HG03064 (cell line): ENCODE results near the gene WNT5B.

ENCODE experiments used
- ATAC-seq: cut with Tn5 transposase; IDR thresholded peaks from one replicate; pipeline ENCODE4 v1.9.1; 2021; ENCODE audit warnings: low read depth; ENCODE audit not compliant: unreplicated experiment

Gene WNT5B

DNA sequence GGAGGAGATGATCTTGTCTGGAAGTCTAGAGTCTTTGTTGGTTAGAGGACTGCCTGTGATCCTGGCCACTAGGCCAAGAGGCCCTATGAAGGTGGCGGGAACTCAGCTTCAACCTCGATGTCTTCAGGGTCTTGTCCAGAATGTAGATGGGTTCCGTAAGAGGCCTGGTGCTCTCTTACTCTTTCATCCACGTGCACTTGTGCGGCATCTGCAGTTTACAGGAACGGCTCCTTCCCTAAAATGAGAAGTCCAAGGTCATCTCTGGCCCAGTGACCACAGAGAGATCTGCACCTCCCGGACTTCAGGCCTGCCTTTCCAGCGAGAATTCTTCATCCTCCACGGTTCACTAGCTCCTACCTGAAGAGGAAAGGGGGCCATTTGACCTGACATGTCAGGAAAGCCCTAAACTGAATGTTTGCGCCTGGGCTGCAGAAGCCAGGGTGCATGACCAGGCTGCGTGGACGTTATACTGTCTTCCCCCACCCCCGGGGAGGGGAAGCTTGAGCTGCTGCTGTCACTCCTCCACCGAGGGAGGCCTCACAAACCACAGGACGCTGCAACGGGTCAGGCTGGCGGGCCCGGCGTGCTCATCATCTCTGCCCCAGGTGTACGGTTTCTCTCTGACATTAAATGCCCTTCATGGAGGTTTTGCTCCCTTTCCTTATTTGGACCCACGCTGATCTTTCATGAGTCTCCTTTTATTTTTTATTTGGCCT, 17.7 kb downstream of the WNT5B start:
- no peak for ATAC-seq

DNA sequence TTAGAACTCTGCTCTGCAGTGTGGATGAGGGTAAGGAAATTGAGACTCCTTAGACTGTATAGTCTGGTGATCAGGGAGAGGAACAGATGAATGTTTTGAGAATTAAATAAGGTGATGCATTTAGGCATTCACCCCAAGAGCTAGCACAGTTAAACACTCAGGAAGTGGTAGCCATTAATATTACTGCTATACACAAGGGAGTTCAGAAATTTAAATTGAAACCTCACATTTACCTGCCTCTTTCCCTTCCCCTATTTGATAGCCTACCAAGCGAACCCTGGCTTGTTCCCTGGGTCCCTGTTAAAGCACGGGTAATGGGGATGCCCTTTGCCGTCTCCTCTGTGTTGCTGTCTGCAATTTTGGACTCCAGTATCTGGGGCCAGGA, 18.2 kb downstream of the WNT5B start:
- no peak for ATAC-seq

DNA sequence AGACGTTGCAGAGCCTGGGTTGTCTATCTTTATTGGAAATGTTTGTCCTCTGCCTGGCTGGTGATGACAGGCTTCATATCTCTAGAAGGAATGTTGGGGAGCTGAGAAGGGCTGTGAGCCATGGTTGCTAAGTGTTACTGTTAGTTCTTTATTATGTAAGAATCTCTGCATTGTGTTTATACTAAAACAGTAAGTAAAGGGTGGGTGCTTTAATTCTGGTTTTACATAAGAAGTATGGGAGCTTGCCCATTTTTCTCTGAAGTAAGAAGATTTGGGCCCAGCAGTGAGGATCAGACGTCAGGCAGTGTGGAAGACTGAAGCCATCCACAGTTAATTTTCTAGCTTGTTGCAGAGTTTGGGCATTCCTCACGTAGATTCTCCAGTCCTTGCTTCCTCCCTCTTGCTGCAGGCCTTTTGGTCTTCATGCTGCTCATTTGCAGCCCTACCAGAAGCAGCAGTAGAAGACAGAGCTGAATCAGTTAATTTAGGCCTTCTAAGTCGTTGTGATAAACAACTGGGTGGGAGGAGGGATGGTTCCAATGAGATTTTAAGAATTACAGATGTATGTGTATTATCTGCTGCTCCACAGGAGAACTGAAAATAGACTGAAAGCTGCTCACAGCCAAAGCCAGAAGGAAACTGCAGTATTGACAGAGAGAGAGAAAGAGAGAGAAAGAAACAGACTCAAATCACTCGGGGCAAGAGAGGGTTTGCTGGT, 21.4 kb downstream of the WNT5B start:
- ATAC-seq, result no peak

DNA sequence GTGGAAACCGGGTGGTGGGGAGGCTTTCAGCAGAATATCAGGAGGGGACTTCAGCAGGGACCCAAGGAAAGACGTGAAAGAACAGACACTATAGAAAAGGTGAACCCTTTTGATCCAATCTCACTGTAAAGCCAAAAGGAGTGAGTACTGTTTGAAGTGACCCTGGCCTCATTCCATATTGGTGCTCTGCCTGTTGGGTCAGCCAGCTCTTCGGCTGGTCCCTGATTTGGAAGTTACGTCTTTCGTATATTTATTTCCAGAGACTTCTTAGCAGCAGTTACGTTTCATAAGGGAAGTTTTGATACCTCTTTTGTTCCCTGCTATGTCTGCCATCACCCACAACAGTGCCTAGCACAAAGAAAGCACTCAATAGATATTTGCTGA, 21.9 kb downstream of the WNT5B start:
- ATAC-seq, result no peak

DNA sequence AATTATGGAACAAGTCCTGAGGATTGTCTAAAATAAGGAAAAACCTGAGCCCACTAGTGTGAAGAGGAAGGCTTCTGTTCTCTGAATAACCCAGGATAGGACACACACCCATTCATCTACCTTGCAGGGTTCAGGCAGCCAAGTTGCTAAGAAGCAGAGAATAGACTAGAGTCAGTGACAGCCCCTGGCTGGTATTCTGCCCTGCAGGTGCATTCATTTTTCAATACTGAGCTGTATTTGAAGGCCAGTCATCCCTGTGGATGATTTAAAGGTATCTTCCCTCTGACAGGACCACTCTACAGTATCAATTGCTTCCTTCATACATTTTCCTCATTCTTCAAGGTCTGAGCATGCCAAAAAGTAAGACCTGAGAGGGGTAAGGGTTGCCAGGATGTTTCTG, 22.9 kb downstream of the WNT5B start:
- ATAC-seq, result no peak

DNA sequence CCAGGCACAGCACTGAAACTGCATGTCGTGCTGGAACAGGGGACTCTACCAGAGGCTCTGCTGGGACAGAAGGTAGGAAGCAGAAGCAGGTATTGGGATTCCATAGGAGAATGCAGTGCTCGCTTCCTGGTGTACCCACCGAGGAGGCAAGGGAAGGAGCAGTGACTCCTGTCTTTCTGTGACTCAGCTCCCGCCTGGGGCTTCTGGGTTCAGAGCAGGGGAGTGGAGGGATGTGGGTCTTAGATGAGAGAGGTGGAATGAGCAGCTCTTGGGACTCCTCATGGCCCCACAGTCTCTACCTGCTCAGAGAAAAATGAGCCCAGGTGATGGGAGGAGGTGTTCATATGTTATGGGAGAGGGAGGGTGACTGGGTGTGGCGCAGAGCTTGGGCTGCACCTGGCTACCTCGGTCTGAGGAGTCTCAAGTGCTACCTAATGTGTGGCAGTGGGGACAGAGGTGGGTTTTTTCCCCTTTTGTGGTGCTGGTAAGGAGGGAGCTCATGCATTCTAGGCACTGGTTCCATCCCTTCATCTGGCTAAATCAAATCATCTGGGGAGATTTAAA, 26.3 kb downstream of the WNT5B start:
- no peak for ATAC-seq

DNA sequence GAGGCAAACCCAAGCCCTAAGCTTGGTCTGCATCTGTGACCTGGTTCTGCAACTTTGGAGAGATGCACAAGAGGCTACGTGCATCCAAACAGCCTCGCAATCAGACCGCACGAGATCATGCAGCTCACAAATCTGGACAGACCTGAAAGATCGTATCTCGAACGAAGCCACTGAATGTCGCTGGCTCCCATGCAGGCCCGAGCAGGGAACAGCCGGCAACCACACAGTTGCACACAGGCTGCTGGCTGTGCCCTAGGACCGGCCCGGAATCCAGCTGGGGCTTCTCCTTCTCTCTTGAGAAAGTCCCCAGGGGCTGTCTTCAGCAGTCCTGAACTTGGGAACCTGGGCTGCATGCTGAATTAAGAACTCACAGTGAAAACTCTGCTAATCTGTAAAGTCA, 27.9 kb downstream of the WNT5B start:
- ATAC-seq, result no peak

DNA sequence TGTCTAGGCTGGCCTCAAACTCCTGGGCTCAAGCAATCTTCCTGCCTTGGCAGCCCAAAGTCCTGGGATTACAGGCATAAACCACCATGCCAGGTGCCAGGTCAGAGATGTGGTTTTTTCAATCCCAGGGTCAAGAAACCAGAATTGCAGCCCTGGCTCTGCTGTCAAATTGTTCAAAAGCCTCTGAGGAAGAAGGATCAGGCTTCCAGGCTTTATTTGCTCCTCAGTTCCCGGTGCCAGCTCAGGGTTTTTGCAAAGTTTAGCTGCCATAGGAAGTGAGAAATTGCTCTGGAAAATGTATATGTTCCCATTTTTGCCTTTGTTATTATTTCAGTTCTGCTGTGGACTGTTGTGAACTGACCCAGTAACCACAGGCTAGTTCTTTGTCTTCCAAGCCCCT, 28.7 kb downstream of the WNT5B start:
- no peak for ATAC-seq

DNA sequence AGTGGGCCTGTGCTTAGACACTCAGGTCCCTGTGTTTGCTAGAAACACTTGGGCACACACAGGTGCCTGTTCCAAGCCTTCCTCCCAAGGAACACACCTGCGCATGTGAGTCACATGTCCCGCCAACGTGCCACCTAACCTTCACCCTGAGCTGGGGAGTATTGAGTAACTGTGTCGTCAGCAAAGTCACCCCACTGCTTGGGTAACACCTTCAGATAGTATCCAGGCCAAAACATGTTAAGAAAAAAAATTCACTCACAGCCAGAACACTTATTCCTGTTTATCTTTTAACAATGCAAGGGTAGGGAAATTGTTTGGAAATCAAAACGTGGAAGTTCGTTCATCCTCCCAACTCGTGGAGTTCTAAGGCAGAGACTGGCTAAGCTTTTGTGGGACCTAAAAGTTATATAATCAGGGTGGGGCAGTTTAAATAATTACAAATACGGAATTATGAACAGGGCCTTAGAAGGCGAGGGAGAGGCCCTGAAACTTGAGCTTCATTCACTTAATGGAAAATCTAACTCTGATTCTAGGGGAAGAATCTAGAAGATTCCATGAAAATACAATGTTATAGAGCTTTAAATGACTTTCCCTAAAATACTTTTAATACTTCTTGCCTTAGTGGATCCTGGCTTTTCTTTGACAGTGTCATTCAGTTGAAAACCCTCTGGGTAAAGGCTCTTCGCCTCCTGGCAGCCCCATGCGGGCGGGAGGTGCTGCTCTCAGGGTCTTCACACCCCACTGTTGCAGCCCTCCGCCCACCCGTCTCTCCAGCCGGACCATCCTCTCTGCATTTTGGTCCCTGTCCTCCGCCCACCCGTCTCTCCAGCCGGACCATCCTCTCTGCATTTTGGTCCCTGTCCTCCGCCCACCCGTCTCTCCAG, 31.5 kb downstream of the WNT5B start:
- no peak for ATAC-seq

DNA sequence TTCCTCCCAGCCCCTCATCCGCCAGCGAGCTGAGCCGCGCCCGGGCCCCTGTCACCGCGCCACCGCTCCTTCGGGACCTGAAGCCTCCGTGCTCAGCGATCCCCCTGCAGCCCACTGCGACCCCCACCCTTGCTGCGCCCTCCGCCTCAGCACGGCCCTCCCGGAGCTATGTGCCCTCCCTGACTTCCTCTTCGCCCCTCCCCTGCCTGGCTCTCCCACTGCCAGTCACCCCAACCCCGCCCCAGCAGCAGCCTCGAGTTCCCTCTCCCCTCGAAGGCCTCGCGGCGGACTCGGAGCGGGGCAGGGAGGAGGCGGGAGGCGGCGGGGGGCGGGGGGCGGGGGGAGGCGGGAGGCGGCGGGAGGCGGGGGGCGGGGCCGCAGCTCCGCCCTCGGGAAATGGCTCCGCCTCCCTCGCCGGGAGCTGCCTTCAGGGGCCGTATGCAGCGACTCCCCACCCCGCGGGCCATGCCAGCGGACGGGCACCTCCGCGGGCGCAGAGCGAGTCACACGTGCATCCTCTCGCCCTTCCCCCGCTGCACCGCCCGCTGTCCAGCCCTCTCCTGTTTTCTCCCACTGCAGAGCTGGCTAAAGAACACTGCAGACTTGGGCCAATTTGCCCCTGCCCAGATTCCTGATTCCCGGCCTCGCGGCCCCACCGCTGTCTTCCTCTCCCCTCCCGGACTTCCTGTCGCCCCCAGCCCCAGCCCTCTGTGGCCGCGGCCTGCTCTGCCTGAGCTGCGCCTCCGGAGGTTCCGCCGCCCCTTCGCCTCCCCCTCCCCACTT, 32.7 kb downstream of the WNT5B start:
- no peak for ATAC-seq

DNA sequence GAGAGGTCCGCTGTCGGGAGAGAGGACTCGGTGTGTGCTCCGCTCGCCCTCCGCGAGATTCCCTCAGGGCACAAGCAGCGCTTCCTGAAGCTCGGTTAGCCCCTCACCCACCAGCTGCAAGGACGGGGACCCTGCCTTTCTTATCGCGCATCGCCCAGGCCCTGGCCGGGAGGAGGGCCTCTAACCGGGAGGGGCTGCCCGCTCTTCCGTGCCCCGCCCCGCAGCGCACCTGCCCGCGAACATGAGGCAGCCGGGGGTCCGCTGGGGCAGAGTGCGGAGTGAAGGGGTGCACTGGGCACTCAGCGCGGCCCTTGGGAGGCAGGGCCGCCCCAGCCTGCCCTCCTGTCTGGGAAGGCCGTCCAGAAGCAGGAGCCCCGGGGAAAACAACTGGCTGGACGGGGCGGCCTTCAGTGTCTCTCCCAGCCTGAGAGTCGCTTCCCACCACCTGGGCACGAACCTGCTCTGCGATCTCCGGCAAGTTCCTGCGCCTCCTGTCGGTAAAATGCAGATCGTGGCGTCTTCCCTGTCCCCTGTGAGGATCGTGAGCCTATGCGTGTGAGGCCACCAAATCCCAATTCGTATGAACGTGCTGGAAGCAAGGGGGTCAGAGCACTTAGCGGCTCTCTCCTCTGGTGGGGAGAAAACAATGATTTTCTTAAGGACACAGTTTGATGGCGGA, 33.9 kb downstream of the WNT5B start:
- no peak for ATAC-seq

DNA sequence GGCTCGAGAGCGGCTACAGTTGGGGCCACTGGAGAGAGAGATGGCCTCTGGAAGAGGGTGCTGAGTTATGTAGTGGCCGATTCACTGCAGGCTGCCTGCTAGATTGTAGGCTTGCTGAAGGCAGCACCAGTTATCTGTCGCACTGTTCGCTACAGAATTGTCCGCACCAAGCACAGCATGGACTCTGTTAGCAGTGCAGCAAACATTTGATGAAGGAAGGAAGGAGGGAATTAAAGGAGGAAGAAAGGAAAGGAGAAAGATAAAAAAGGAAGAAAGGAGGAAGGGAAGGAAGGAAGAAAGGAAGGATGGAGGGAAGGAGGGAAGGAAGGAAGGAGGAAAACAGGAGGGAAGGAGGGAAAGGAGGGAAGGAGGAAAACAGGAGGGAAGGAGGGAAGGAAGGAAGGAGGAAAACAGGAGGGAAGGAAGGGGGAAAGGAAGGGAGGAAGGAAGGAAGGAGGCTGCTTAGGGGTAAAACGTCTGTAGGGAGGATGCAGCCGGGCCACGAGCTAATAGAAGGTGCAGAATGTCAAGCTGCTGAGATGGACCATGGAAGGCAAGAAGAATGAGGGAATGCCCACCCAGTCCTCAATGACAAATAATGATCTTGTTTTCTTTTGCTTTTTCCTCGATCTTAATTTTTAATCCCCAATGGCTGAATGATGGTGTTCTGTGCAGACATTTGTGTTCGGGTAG, 34.6 kb downstream of the WNT5B start:
- ATAC-seq, result no peak

DNA sequence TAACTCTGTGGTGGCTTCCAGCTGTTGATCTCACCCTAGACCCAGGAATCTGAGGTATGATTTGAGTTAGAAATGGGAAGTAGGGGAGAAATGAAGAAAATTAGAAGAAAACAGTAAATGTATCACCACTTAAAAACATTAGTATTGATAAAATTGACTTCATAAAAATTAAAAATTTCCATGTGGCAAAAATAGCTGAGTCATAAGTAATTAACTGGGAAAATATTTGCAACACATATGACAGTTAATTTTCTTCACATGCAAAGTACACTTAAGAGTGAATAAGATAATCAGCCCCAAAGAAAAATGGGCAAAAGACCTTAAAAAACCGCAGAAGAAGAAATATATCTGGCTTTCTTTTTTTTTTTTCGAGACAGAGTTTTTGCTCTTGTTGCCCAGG, 36.3 kb downstream of the WNT5B start:
- no peak for ATAC-seq

DNA sequence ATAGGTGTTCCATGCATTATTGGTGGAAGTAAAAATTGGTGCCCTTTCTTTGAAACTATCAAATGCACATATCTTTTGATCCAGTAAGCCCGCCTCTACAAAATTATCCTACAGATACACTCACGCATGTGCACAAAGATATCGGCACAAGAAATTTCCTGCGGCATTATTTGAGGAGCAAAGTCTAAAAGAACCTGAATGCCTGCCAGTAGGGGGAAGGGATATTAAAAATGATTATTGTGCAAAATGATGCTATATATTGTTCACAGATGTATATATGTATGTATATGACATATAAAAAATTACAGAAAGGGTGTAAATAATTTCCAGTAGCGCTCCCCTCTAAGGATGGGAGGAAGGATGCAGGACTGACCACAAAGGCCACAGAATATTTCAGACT, 37.2 kb downstream of the WNT5B start:
- ATAC-seq, result no peak

DNA sequence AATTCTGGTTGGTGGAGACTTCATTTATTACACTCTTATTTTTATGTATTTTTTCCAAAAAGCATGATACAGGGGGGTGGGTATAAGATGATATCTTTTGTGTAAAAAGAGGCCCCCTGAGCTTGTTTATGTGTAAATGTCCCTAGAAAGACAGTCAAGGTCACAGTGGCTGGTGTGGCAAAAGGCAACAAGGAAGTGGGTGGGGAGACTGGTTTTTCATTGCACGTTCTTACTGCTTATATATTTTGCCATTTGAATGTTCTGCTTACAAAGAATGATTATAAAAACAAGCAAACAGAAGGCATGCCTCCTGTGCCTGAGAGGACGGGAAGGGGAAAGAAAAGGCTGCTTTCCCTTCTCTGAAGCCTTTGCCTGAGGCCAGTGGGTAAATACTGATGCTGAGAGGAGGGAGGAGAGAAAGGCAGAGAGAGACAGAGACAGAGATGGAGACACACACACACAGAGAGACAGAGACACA, 37.7 kb downstream of the WNT5B start:
- ATAC-seq, result no peak

DNA sequence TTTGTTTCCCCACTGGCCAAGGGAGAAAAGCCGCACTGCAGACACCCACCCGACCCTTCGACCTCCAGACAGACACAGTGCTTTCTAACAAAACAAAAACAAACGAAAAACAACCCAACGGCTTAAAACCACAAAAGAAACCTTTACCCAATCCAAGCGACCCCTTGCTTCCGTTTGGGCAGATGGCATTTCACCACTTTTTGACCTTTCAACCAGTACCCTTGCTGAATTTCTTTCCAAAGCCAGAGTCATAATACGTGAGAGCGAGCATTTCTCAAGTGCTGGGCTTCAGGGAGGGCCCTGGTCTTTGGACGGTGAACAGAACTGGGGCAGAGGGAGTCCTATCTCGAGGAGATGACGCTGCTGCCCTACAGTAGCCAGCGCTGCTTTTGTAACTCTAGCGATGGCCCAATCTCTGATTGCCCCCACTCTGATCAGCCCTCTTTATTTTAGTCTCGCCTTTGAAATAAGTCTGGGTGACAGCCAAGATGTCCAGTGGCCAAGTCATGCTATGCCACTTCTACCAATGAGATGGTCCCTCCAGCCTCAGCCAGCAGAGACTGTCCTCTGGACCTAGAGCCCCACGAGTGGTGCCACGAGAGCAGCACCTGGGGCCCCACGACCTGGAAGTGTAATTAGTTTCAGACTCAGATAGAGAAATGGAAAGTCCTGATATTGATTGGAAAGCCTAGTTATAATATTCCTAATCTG, 40.0 kb downstream of the WNT5B start:
- no peak for ATAC-seq

DNA sequence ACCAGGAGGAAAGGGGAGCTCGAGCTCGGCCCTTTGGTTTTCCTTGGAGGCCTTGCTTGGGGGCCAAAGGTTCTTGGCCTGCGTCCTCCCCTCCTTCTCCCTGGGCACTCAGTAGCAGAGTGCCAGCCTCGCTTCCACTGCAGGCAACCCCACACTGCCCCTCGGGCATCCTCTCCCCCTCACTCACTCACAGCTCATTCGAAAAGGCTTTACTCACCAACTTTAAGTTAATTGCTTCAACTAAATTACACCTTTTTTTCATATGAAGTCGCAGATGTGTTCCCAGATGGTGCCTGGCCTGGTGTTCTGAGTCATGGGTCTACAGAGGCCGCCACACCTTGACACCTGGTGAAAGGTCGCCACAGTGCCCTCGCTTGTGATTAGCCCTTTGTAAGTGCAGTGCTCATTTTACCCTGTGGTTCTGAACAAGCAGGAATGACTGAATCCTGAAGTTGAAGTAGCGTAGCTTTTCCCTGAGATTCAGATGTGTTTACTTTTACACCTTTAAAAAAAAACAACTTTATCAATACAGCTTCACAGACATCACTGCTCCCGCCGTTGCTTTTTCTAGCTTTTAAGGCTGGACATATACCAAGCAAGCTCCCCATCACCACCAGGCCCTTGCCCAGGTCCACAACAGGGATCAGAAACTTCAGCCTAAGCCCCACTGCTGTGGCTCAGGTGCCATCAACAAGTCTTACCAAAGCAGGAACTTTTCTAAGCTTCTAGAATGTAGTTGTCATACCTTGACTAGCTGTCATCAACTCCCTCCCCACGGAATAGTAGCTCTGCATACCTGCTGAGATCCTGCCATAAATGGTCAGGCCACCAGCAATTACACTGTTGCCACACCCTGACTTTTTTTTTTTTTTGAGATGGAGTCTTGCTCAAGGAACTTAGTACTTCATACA, 41.6 kb downstream of the WNT5B start:
- ATAC-seq, result no peak
